ENCODE measurements around the gene RIMBP2. TPM values are rescaled to one million over a fixed set of nuclear protein-coding genes. Genes with fewer than 3 reads are reported as not detected.
"Not testable (repeated sequence)": the region's sequence is repeated elsewhere in the genome, so short reads cannot be mapped to it uniquely, and the experiment has no call there.

The RIMBP2 gene
- total RNA-seq, 2 donors from 2014 or later: 0.14 TPM; not detected in 1

- Mint-ChIP-seq H3K4me1 (ENCODE audit: low read depth) (no peaks in the 10 kb centered on the region), H3K9me3 (no peaks in the 10 kb centered on the region), H3K27ac (no peak overlapping the region), H3K36me3 (ENCODE audit: insufficient read depth in 2 of 2) (no peaks in the 10 kb centered on the region), H3K27me3 (ENCODE audit: low read depth) (peaks cover 20% of the 10 kb centered on the region), H3K4me3 (no peak overlapping the region)
- no peak for DNase-seq
- no peak for ATAC-seq (replicated peaks in 1 of 2)
These were observed 19.6 kb downstream of the RIMBP2 start for GRCh38 chr12:130696379-130697100.

- Mint-ChIP-seq H3K4me3 (no peak overlapping the region), H3K9me3 (no peaks in the 10 kb centered on the region), H3K36me3 (ENCODE audit: insufficient read depth in 2 of 2) (no peaks in the 10 kb centered on the region), H3K27ac (no peak overlapping the region), H3K27me3 (ENCODE audit: low read depth) (peaks cover 20% of the 10 kb centered on the region), H3K4me1 (ENCODE audit: low read depth) (no peaks in the 10 kb centered on the region)
- DNase-seq (no peak), ATAC-seq (replicated peaks in 1 of 2) (no peak)
These were observed 21.0 kb downstream of the RIMBP2 start for GRCh38 chr12:130695061-130695460.

DNA sequence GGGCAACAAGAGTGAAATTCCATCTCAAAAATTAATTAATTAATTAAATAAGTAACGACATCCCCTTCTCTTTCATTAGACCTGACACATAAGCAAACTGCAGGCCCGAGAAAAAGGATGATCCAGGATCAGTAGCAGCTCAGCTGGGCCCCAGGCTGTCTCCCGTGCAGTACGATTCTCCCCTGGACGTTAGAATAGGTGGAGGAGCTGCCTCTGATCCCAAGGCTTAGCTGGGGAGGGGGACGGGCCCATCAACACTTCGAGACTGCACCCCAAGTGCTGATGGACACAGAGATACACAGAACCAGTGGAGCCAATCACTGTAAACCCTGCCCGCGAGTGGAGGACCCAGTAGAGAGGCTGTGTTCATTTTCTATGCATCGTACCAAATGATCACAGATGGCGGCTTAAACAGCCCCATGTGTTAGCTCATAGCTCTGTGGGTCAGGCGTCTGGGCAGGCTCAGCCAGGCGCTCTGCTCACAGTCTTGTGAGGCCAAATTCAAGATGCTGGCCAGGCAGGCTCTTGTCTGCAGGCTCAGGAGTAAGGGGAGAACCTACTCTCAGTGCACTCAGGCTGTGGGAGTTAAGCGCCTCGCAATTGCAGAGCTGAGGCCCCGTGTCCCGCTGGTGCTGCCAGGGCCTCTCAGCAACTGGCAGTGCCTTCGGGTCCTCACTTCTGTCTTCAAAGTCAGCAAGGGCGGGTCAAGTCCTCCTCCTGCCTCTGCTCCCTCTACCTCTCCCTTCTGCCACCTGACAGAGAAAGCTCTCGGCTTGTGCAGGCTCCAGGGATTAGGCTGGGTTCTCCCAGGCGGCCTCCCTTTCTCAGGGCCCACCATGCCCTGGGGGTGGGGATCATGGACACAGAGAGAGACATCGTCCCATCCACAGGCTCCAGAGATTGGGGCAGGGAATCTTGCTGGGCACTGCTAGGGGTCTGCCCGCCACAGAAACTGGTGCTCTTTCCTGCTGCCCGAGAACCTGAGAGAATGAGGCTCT is 26.4 kb downstream of the RIMBP2 start:
- DNase-seq: no peak
- no peaks in the 10 kb centered on the region for H3K9me3 Mint-ChIP-seq
- H3K27me3 Mint-ChIP-seq (ENCODE audit: low read depth): peaks cover 4% of the 10 kb centered on the region
- no peaks in the 10 kb centered on the region for H3K4me1 Mint-ChIP-seq (ENCODE audit: low read depth)
- no peaks in the 10 kb centered on the region for H3K36me3 Mint-ChIP-seq (ENCODE audit: insufficient read depth in 2 of 2)
- H3K4me3 Mint-ChIP-seq: no peak overlapping the region
- ATAC-seq (replicated peaks in 1 of 2): no peak
- H3K27ac Mint-ChIP-seq: no peak overlapping the region

DNA sequence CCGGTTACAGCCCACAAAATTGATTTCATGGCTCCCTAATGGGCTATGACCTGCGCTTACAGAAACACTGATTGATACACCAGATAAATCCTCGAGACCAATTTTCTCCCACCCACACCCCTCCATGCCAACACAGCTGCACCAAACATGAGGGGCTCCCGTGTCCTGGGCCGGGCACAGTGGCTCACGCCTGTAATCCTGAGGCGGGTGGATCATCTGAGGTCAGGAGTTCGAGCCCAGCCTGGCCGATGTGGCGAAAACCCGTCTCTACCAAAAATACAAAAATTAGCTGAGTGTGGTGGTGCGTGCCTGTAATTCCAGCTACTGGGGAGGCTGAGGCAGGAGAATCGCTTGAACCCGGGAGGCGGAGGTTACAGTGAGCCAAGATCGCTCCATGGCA is 27.1 kb downstream of the RIMBP2 start:
- not testable (repeated sequence) for H3K36me3 Mint-ChIP-seq (ENCODE audit: insufficient read depth in 2 of 2); ATAC-seq (replicated peaks in 1 of 2); H3K27ac Mint-ChIP-seq; H3K4me1 Mint-ChIP-seq (ENCODE audit: low read depth); H3K4me3 Mint-ChIP-seq; DNase-seq; H3K27me3 Mint-ChIP-seq (ENCODE audit: low read depth); H3K9me3 Mint-ChIP-seq

DNA sequence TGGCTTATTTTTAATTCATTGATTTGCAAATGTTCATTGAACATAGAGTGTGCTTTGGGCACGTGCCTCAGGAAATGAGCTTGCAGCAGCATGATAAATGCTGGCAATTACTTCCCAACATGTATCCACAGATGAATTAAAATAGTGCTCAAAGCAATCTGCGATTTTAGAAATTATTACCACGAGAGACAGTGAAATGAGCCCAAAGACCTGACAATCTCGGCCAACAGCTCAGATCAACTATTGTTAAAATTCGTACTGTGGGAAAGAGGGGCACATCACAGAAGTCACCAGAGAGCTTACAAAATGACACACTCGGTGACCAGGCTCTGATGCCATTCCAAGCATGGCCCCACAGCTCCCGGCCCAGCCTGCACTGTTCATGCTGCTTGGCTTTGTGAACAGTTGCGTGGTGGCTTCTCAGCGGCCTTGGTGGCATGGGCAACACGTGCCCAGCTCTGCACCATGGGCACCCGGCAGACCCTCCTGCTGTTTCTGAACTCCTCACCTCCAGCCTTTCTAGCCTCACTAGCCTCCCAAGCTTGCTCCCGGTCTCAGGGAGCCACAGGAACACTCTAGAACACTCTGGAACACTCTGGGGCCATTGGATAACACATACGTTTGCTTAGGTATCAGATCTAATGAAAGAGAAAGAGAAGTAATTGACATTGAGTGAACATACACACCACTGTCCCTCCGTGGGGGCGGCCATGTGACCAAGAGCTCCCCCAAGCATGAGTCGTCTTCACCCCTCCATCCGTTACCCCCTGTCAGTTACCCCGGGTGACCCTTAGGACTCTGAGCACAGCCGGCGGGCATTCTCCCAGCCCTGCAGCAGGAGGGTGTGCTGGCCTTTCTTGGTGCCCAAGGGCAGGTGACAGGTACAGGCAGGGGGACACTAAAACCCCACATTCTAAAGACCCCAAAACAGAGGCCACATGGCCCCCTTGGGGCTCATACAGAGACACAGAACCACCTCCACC is 28.0 kb downstream of the RIMBP2 start:
- H3K27me3 Mint-ChIP-seq (ENCODE audit: low read depth): no peaks in the 10 kb centered on the region
- H3K4me3 Mint-ChIP-seq: no peak overlapping the region
- no peak overlapping the region for H3K27ac Mint-ChIP-seq
- ATAC-seq (replicated peaks in 1 of 2): no peak
- no peaks in the 10 kb centered on the region for H3K4me1 Mint-ChIP-seq (ENCODE audit: low read depth)
- H3K9me3 Mint-ChIP-seq: no peaks in the 10 kb centered on the region
- no peak for DNase-seq
- H3K36me3 Mint-ChIP-seq (ENCODE audit: insufficient read depth in 2 of 2): no peaks in the 10 kb centered on the region

DNA sequence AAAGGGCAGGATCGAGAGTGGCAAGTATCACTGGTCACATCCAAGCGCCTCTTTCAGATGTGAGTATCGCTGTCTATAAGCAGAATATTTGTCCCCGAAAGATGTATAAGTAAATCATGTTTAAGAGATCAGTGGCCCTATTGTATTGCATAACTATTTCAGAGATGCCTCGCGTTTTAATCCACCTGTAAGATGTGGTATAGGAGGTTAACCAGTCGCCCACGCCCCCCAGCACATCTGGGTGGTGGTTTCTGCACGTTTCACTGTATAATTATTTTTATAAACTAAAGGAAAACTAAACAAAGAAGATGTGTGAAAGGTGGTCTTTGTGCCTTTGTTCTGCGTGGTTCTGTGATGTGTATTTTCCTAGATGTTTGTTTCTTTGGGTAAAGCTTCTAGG is 28.9 kb downstream of the RIMBP2 start:
- H3K27me3 Mint-ChIP-seq (ENCODE audit: low read depth): no peaks in the 10 kb centered on the region
- no peaks in the 10 kb centered on the region for H3K9me3 Mint-ChIP-seq
- no peak overlapping the region for H3K4me3 Mint-ChIP-seq
- H3K27ac Mint-ChIP-seq: no peak overlapping the region
- no peak for ATAC-seq (replicated peaks in 1 of 2)
- DNase-seq: no peak
- no peaks in the 10 kb centered on the region for H3K4me1 Mint-ChIP-seq (ENCODE audit: low read depth)
- no peaks in the 10 kb centered on the region for H3K36me3 Mint-ChIP-seq (ENCODE audit: insufficient read depth in 2 of 2)

DNA sequence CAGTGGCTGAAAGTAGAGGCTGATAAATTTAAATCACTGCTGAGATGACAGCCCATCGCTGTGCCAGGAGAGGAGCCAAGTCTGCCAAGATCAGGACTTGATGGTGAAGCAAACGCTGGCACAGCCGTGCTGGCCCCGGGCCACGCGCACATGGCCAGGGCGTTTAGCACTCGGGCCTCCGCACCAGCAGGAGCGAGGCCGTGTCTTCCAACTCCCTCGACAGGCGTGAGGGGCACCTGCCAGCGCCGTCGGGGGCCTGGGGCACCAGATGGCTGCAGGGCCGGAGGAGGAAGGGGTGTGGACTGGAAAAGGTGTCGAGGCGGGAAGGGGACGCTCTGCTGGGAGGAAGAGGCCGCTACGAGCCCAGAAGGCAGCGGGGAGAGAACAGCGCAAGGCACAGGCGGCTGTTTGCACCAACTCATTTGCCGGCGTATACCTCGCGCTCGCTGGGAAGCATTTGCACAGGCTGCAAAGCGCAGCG is 29.5 kb downstream of the RIMBP2 start:
- no peak overlapping the region for H3K27ac Mint-ChIP-seq
- H3K4me1 Mint-ChIP-seq (ENCODE audit: low read depth): no peaks in the 10 kb centered on the region
- DNase-seq (no peak), ATAC-seq (replicated peaks in 1 of 2) (no peak)
- H3K36me3 Mint-ChIP-seq (ENCODE audit: insufficient read depth in 2 of 2): no peaks in the 10 kb centered on the region
- no peak overlapping the region for H3K4me3 Mint-ChIP-seq
- H3K27me3 Mint-ChIP-seq (ENCODE audit: low read depth): no peaks in the 10 kb centered on the region
- H3K9me3 Mint-ChIP-seq: no peaks in the 10 kb centered on the region

- H3K36me3 Mint-ChIP-seq (ENCODE audit: insufficient read depth in 2 of 2): no peaks in the 10 kb centered on the region
- H3K4me3 Mint-ChIP-seq: no peak overlapping the region
- no peak overlapping the region for H3K27ac Mint-ChIP-seq
- ATAC-seq (replicated peaks in 1 of 2): no peak
- DNase-seq: no peak
- no peaks in the 10 kb centered on the region for H3K4me1 Mint-ChIP-seq (ENCODE audit: low read depth)
- H3K9me3 Mint-ChIP-seq: no peaks in the 10 kb centered on the region
- no peaks in the 10 kb centered on the region for H3K27me3 Mint-ChIP-seq (ENCODE audit: low read depth)
These were observed 30.2 kb downstream of the RIMBP2 start for GRCh38 chr12:130685850-130686249.

GRCh38 chr12:130685250-130685787 is 30.8 kb downstream of the RIMBP2 start:
- Mint-ChIP-seq H3K9me3 (no peaks in the 10 kb centered on the region), H3K27me3 (ENCODE audit: low read depth) (no peaks in the 10 kb centered on the region), H3K27ac (no peak overlapping the region), H3K4me1 (ENCODE audit: low read depth) (no peaks in the 10 kb centered on the region), H3K4me3 (no peak overlapping the region), H3K36me3 (ENCODE audit: insufficient read depth in 2 of 2) (no peaks in the 10 kb centered on the region)
- ATAC-seq (replicated peaks in 1 of 2): no peak
- no peak for DNase-seq

- Mint-ChIP-seq H3K4me1 (ENCODE audit: low read depth) (no peaks in the 10 kb centered on the region), H3K27me3 (ENCODE audit: low read depth) (no peaks in the 10 kb centered on the region), H3K9me3 (no peaks in the 10 kb centered on the region), H3K36me3 (ENCODE audit: insufficient read depth in 2 of 2) (no peaks in the 10 kb centered on the region), H3K27ac (no peak overlapping the region), H3K4me3 (no peak overlapping the region)
- ATAC-seq (replicated peaks in 1 of 2): no peak
- DNase-seq: no peak
These were observed 32.3 kb downstream of the RIMBP2 start for GRCh38 chr12:130683811-130684210.

DNA sequence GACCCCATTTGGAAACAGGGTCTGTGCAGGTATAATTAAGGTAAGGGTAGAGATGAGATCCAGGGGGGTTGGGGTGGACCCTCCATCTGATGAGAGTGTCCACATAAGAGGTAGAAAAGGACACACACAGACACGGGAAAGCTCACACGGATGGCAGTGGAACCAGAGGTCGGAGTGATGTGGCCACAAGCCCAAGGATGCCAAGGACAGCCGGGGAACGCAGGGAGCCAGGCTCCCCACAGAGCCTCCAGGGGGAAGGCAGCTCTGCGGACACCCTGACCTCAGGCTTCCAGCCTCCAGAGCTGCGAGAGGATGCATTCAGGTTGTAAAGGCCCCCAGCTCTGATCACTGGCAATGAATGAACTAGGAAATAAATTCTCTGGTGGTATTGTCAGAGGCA is 33.0 kb downstream of the RIMBP2 start:
- ATAC-seq (replicated peaks in 1 of 2) (no peak), DNase-seq (no peak)
- no peaks in the 10 kb centered on the region for H3K4me1 Mint-ChIP-seq (ENCODE audit: low read depth)
- H3K36me3 Mint-ChIP-seq (ENCODE audit: insufficient read depth in 2 of 2): no peaks in the 10 kb centered on the region
- H3K27me3 Mint-ChIP-seq (ENCODE audit: low read depth): no peaks in the 10 kb centered on the region
- H3K4me3 Mint-ChIP-seq: no peak overlapping the region
- H3K27ac Mint-ChIP-seq: no peak overlapping the region
- no peaks in the 10 kb centered on the region for H3K9me3 Mint-ChIP-seq

DNA sequence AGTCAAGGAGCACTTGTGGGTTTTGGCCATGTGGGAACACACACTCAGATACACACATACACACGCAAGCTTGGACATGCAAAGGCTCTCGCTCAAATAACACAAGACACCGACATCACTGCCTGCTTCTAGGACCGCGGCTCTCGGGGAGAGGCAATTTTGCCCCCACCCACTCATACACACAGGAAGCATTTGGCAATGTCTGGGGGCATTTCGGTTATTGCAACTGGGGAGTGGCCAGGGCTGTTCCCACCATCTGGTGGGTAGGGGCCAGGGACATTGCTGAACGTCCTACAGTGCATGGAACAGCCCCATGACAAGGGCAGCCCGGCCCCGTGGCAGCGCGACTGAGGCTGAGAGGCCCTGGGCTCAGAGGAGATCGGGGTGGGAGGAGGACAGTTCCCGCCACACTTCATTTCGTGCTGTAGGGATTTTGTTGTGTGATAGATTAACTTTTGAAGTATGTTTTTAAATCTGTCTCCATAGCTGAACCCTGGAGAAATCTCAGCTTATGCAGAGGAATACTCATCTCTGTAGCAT is 35.6 kb downstream of the RIMBP2 start:
- no peak for ATAC-seq (replicated peaks in 1 of 2)
- DNase-seq: no peak

More for the DNA sequence above, 35.6 kb downstream of the RIMBP2 start:
- Mint-ChIP-seq H3K27me3 (ENCODE audit: low read depth) (no peaks in the 10 kb centered on the region), H3K27ac (no peak overlapping the region), H3K36me3 (ENCODE audit: insufficient read depth in 2 of 2) (no peaks in the 10 kb centered on the region), H3K4me1 (ENCODE audit: low read depth) (no peaks in the 10 kb centered on the region), H3K9me3 (no peaks in the 10 kb centered on the region), H3K4me3 (no peak overlapping the region)

Data from activated T-cell treated with anti-CD3 and anti-CD28 coated beads, Interleukin-2, amount 50 U/mL, for 72 hours (primary cell).